IPS-NIHi7 (cell line): ENCODE data around the gene RPL18.

Source experiments
- DNase-seq: peaks from one replicate; pipeline ENCODE4 v3.0.0; 2012; ENCODE audit warnings: mixed read lengths; ENCODE audit errors: extremely low spot score

Gene RPL18

GRCh38 chr19:48614436-48615230 is 4.3 kb downstream of the RPL18 start, which contains the start of gene FAM83E:
Gene FAM83E (minus strand): TSS chr19:48615076. CDS start chr19:48613372, 1,704 bp downstream.
- DNase-seq = peak; percentile 85

GRCh38 chr19:48613852-48614435 is 5.0 kb downstream of the RPL18 start:
- no peak for DNase-seq

GRCh38 chr19:48613024-48613851 is 5.7 kb downstream of the RPL18 start:
- no peak for DNase-seq

GRCh38 chr19:48611872-48612271 is 7.1 kb downstream of the RPL18 start:
- no peak for DNase-seq

GRCh38 chr19:48609571-48610108 is 9.3 kb downstream of the RPL18 start:
- DNase-seq = no peak

- peak; percentile 77 for DNase-seq
These were observed 10.1 kb downstream of the RPL18 start for GRCh38 chr19:48608798-48609263.

GRCh38 chr19:48607359-48607755 is 11.6 kb downstream of the RPL18 start:
- no peak for DNase-seq

- DNase-seq = no peak
These were observed 12.3 kb downstream of the RPL18 start, which contains the start of gene SPACA4 for GRCh38 chr19:48606463-48607358. Gene SPACA4 (plus strand): TSS chr19:48606742. CDS start chr19:48606979, 237 bp downstream.

- DNase-seq = no peak
These were observed 15.1 kb downstream of the RPL18 start for GRCh38 chr19:48603850-48604249.

GRCh38 chr19:48603449-48603848 is 15.5 kb downstream of the RPL18 start:
- DNase-seq = no peak

GRCh38 chr19:48603001-48603400 is 16.0 kb downstream of the RPL18 start:
- DNase-seq = no peak

- no peak for DNase-seq
These were observed 18.1 kb downstream of the RPL18 start for GRCh38 chr19:48600679-48601417.

- DNase-seq = no peak
These were observed 19.8 kb downstream of the RPL18 start for GRCh38 chr19:48598996-48599700.

GRCh38 chr19:48596679-48597465 is 22.1 kb downstream of the RPL18 start:
- no peak for DNase-seq

GRCh38 chr19:48596237-48596636 is 22.7 kb downstream of the RPL18 start:
- DNase-seq = no peak

- no peak for DNase-seq
These were observed 23.1 kb downstream of the RPL18 start for GRCh38 chr19:48595833-48596232.

GRCh38 chr19:48595171-48595570 is 23.8 kb downstream of the RPL18 start:
- no peak for DNase-seq

GRCh38 chr19:48591021-48591420 is 28.0 kb downstream of the RPL18 start:
- DNase-seq = no peak
